CD14-positive monocyte (primary cell): ENCODE measurements around the gene CCDC182. TPM values are rescaled to one million over a fixed set of nuclear protein-coding genes. Genes with fewer than 3 reads are reported as not detected.

Source experiments
- DNase-seq, 3 donors: peaks; one replicate each; pipeline ENCODE4 v3.0.0-alpha.2; 2011 to 2022
- H2AFZ ChIP-seq: 2 replicates; pipeline ENCODE4 v1.6.0; 2012; ENCODE audit warnings: mild to moderate bottlenecking, low read depth, low read length, inconsistent platforms; ENCODE audit not compliant: insufficient read depth, poor library complexity, severe bottlenecking
- H3K27ac ChIP-seq, 2 donors: 1 replicate in 1 of 2; 2 replicates in 1 of 2; pipeline ENCODE4 v1.5.1; 2012 to 2013; ENCODE audit warnings: low read length in 2 of 2, control low read depth in 1 of 2, inconsistent platforms in 1 of 2, low read depth in 1 of 2, mild to moderate bottlenecking in 1 of 2
- H3K27me3 ChIP-seq, 2 donors: one replicate each; pipeline versions ENCODE4 v1.6.0 to v1.6.1; 2011 to 2013; ENCODE audit warnings: low read length in 2 of 2; ENCODE audit not compliant: control insufficient read depth in 2 of 2, insufficient read depth in 2 of 2
- H3K36me3 ChIP-seq, 2 donors: replicated peaks in 1 of 2; 1 replicate in 1 of 2; 2 replicates in 1 of 2; pipeline versions ENCODE4 v1.5.1 to v1.6.1; 2012 to 2013; ENCODE audit warnings: low read length in 2 of 2, control low read depth in 1 of 2, inconsistent platforms in 1 of 2, mild to moderate bottlenecking in 1 of 2; ENCODE audit not compliant: insufficient read depth in 2 of 2, control insufficient read depth in 1 of 2
- H3K4me1 ChIP-seq, 2 donors: 1 replicate in 1 of 2; 2 replicates in 1 of 2; pipeline versions ENCODE4 v1.5.1 to v1.6.1; 2012 to 2013; ENCODE audit warnings: low read length in 2 of 2, control low read depth in 1 of 2, inconsistent platforms in 1 of 2, mild to moderate bottlenecking in 1 of 2, moderate library complexity in 1 of 2; ENCODE audit not compliant: insufficient read depth in 2 of 2, control insufficient read depth in 1 of 2
- H3K4me2 ChIP-seq: replicated peaks from 2 replicates; pipeline ENCODE3; 2012; ENCODE audit warnings: low read length, moderate library complexity, mild to moderate bottlenecking; ENCODE audit not compliant: poor library complexity, severe bottlenecking; ENCODE audit errors: extremely low read depth
- H3K4me3 ChIP-seq, 3 experiments: fragments of 200-600 bp in 1 of 3; sonication (generic) in 1 of 3; replicated peaks in 1 of 3; 1 replicate in 2 of 3; 2 replicates in 1 of 3; pipeline ENCODE4 v1.5.1; 2011 to 2013; ENCODE audit warnings: low read length in 3 of 3, mild to moderate bottlenecking in 3 of 3, control low read depth in 2 of 3, low read depth in 2 of 3, inconsistent platforms in 1 of 3, moderate library complexity in 1 of 3
- H3K79me2 ChIP-seq: 2 replicates; pipeline ENCODE4 v1.6.0; 2012; ENCODE audit warnings: mild to moderate bottlenecking, control low read depth, inconsistent platforms, low read length, moderate library complexity; ENCODE audit not compliant: insufficient read depth
- H3K9ac ChIP-seq: 2 replicates; pipeline ENCODE4 v1.6.0; 2017; ENCODE audit warnings: low read length, mild to moderate bottlenecking; ENCODE audit not compliant: insufficient read depth, poor library complexity, severe bottlenecking
- H3K9me3 ChIP-seq, 2 donors: replicated peaks in 1 of 2; 1 replicate in 1 of 2; 2 replicates in 1 of 2; pipeline versions ENCODE4 v1.5.1 to v1.6.1; 2012 to 2013; ENCODE audit warnings: low read length in 2 of 2, control low read depth in 1 of 2; ENCODE audit not compliant: control insufficient read depth in 1 of 2, insufficient read depth in 1 of 2
- H4K20me1 ChIP-seq: 2 replicates; pipeline ENCODE4 v1.6.0; 2012; ENCODE audit warnings: mild to moderate bottlenecking, low read length, control low read depth, moderate library complexity; ENCODE audit not compliant: insufficient read depth
- H3K27ac Mint-ChIP-seq, 7 donors: one replicate each; pipeline ENCODE4 v1.8.0; 2020; ENCODE audit warnings: mild to moderate bottlenecking in 7 of 7, mixed read lengths in 7 of 7, moderate library complexity in 6 of 7, inconsistent platforms in 2 of 7
- H3K27me3 Mint-ChIP-seq, 3 donors: one replicate each; pipeline ENCODE4 v1.8.0; 2021 to 2022; ENCODE audit warnings: low read depth in 3 of 3, mild to moderate bottlenecking in 3 of 3, mixed read lengths in 3 of 3, moderate library complexity in 3 of 3, inconsistent platforms in 1 of 3
- H3K36me3 Mint-ChIP-seq, 2 donors: one replicate each; pipeline ENCODE4 v1.8.0; 2020; ENCODE audit warnings: mixed read lengths in 2 of 2, inconsistent platforms in 1 of 2, mild to moderate bottlenecking in 1 of 2
- H3K4me1 Mint-ChIP-seq: one replicate; pipeline ENCODE4 v1.8.0; 2020; ENCODE audit warnings: mild to moderate bottlenecking, mixed read lengths
- H3K4me3 Mint-ChIP-seq, 2 donors: one replicate each; pipeline ENCODE4 v1.8.0; 2020; ENCODE audit warnings: mild to moderate bottlenecking in 2 of 2, mixed read lengths in 2 of 2, moderate library complexity in 1 of 2
- H3K9me3 Mint-ChIP-seq, 7 donors: one replicate each; pipeline ENCODE4 v1.8.0; 2020 to 2022; ENCODE audit warnings: mixed read lengths in 7 of 7, mild to moderate bottlenecking in 6 of 7, moderate library complexity in 6 of 7, inconsistent platforms in 2 of 7
- WGBS: methylation state at CpG from one replicate; pipeline ENCODE4 v1.1.5; 2013; ENCODE audit warnings: missing lambda C conversion rate; ENCODE audit not compliant: insufficient coverage; 5-methylcytosine and 5-hydroxymethylcytosine counted together
- intact Hi-C, 2 donors: fragments of 100-400 bp; cut with micrococcal nuclease; formaldehyde crosslinking; loops; one replicate each; pipeline versions ENCODE4 v1.15.0 to v1.15.1; 2023
- polyA plus RNA-seq, 3 donors: library from polyadenylated mRNA; depleted of rRNA in 1 of 3; unstranded in 2 of 3; stranded (reverse) in 1 of 3; fragments of 300-500 nt in 2 of 3; fragments of >200 nt in 1 of 3; fragmentation: Illumina TruSeq in 2 of 3; gene quantifications; 1 replicate in 2 of 3; 2 replicates in 1 of 3; pipeline ENCODE4 v1.2.3, GENCODE V29; 2012 to 2021
- TF ChIP-seq, protein P1 (sequence below): fragments of 200-600 bp; IDR thresholded peaks from one replicate; pipeline ENCODE4 v1.8.0; 2022; ENCODE audit warnings: antibody characterized with exemption, mild to moderate bottlenecking

Gene CCDC182
- polyA plus RNA-seq, 3 donors, result not detected

DNA sequence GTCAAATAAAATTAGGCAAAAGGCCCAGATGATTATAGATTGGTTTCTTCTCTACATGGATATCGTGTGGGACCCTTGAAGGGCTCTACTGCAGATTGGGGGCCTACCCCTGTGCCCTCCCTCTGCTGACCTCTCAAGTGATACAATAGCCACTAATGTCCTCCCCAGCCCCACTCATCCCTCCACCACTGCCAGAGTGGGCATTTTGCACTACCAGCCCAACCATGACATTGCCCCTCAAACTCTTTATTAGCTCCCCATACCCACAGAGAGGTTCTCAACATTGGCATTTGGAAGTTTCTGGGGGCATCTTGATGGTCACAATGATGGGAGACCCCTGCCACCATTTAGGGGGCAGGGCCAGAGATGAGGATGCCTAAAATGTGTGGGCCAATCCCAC, 41.8 kb downstream of the CCDC182 start:
- Mint-ChIP-seq H3K9me3 (no peaks in the 10 kb centered on the region), H3K4me3 (no peak overlapping the region), H3K4me1 (no peaks in the 10 kb centered on the region), H3K36me3 (no peaks in the 10 kb centered on the region), H3K27ac (no peak overlapping the region), H3K27me3 (peaks cover 2 to 6% (median 2%) of the 10 kb centered on the region in 3 donors)
- Histone ChIP-seq H3K4me3 (no peak overlapping the region), H3K79me2 (no peaks in the 10 kb centered on the region), H3K4me1 (peaks cover 0 to 4% of the 10 kb centered on the region in 2 donors), H3K27ac (no peak overlapping the region), H3K27me3 (no peaks in the 10 kb centered on the region), H3K36me3 (no peaks in the 10 kb centered on the region), H3K9me3 (no peaks in the 10 kb centered on the region), H2AFZ (no peak overlapping the region), H3K4me2 (no peak overlapping the region), H3K9ac (no peak overlapping the region), H4K20me1 (no peaks in the 10 kb centered on the region)
- no peak for DNase-seq
- TF ChIP-seq, protein P1, sequence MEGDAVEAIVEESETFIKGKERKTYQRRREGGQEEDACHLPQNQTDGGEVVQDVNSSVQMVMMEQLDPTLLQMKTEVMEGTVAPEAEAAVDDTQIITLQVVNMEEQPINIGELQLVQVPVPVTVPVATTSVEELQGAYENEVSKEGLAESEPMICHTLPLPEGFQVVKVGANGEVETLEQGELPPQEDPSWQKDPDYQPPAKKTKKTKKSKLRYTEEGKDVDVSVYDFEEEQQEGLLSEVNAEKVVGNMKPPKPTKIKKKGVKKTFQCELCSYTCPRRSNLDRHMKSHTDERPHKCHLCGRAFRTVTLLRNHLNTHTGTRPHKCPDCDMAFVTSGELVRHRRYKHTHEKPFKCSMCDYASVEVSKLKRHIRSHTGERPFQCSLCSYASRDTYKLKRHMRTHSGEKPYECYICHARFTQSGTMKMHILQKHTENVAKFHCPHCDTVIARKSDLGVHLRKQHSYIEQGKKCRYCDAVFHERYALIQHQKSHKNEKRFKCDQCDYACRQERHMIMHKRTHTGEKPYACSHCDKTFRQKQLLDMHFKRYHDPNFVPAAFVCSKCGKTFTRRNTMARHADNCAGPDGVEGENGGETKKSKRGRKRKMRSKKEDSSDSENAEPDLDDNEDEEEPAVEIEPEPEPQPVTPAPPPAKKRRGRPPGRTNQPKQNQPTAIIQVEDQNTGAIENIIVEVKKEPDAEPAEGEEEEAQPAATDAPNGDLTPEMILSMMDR, result no peak
- no CpG with 5 or more reads among the region's 1 CpG for WGBS
- intact Hi-C loops, result no loop called here

DNA sequence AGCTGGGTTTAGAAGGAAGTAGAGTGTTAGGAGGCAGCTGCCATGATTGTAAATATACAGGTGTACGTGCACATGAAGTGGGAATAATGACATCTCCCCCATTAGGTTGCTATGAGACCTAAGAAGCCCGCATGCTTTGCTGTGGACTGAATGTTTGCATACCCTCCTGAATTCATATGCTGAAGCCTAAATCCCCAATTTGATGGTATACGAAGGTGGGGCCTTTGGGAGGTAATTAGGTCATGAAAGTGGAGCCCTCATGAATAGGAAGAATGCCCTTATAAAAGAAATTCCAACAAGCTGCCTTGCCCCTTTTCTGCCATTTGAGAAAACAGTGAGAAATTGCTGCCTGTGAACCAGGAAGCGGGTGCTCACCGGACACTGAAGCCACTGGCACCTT, 44.0 kb downstream of the CCDC182 start:
- DNase-seq, result no peak
- Histone ChIP-seq H3K4me1 (peaks cover 0 to 8% of the 10 kb centered on the region in 2 donors), H2AFZ (no peak overlapping the region), H3K36me3 (no peaks in the 10 kb centered on the region), H4K20me1 (no peaks in the 10 kb centered on the region), H3K79me2 (no peaks in the 10 kb centered on the region), H3K9me3 (peaks cover 0 to 1% of the 10 kb centered on the region in 2 donors), H3K4me3 (no peak overlapping the region), H3K27me3 (no peaks in the 10 kb centered on the region), H3K4me2 (no peak overlapping the region), H3K27ac (no peak overlapping the region), H3K9ac (no peak overlapping the region)
- Mint-ChIP-seq H3K27ac (no peak overlapping the region), H3K27me3 (peaks cover 0 to 5% (median 0%) of the 10 kb centered on the region in 3 donors), H3K4me3 (no peak overlapping the region), H3K9me3 (peaks cover 0 to 4% (median under 1%) of the 10 kb centered on the region in 7 donors), H3K36me3 (no peaks in the 10 kb centered on the region), H3K4me1 (no peaks in the 10 kb centered on the region)
- 100% methylated on average over 2 of the region's 5 CpGs for WGBS
- TF ChIP-seq, protein P1, result no peak
- intact Hi-C loops, result no loop called here
